ENCODE results near the gene ARHGAP15. TPM values are rescaled to one million over a fixed set of nuclear protein-coding genes. Genes with fewer than 3 reads are reported as not detected.

ARHGAP15 gene
- total RNA-seq, 1 donor from 2014 or later = 2.6 TPM

DNA sequence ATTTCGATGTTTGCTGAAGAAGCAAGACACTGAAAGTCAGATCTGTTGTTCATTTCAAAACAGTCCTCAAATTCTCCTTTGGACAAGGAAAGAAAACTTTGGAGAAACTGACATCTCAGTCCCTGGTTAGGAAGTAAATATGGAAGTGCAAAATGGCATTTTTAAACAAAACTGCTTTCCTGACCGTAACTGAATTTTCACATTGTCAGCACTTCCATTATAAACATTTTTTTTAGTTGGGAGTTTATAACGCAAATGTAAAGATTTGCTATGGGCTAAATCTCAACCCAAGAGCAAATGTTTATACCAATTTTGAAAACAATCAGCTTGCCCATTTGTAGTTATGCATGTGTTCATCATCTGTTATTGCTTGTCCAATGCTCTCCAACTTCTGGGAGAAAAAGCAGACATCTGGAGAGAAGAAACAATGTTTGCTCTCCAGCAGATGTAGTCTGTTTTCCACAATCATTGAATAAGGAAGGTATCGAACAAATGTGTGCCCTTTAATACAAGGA lies 520.1 kb downstream of the ARHGAP15 start:
- no peak for ATAC-seq

DNA sequence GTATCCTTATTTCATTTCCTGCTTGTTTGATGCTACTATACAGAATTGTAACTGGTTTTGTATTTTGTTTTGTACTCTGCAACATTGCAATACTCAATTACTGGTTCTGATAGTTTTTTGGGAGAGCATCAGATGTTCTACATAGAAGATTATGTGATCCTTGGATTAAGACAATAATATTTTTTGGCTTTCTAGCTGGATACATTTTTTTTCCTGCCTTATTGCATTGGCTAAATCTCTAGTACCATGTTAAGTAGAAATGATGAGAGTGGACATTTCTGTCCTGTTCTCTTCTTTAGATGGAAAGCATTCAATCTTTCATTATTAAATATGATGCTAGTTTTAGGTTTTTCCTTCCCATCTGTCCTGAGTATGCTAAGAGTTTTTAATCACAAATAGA lies 523.5 kb downstream of the ARHGAP15 start:
- ATAC-seq = no peak

DNA sequence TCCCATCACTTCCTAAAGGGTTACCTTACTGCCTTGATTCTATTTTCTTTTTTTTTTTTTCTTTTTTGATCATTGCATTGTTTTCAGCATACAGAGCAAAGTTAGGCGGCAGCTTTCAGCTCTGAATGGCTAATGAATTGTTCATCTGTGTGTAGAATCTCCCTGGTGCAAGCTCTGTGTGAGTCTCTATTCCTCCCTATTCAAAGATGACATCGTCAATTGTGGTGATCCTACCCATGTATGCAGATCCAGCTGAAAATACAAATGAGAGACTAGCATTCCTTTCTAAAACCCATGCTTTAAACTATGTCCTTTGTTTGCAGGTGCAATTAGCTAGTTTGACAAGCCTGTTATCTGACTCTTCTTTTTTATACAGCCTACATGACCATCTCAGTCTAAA lies 539.0 kb downstream of the ARHGAP15 start:
- no peak for ATAC-seq

DNA sequence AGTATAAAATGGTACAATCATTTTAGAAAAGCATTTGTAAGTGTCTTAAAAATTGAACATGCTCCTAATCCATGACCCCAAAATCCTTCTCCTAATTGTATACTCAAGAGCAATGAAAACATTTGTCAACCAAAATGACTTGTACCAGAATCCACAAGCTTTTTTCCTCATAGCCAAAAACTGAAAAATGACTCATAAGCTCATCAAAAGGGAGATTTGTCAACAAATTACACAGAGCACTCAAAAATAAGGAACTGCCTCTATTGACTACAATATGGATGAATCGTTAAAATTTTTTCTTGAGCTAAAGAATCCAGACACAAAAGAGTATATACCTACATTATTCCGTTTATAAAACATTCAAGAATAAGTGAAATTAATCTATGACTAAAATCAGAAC lies 544.8 kb downstream of the ARHGAP15 start:
- ATAC-seq = no peak

DNA sequence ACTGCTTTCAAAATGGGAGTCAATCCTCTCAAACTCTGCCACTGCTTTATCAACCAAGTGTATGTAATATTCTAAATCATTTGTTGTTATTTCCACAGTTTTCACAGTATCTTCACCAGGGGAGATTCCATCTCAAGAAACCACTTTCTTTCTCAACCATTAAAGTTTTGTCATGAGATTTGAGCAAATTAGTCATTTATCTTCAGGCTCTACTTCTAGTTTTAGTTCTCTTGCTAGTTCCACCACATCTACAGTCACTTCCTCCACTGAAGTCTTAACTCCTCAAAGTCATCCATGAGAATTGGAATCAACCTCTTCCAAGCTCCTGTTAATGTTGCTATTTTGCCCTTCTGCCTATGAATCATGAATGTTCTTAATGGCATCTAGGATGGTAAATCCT lies 545.8 kb downstream of the ARHGAP15 start:
- ATAC-seq = no peak

DNA sequence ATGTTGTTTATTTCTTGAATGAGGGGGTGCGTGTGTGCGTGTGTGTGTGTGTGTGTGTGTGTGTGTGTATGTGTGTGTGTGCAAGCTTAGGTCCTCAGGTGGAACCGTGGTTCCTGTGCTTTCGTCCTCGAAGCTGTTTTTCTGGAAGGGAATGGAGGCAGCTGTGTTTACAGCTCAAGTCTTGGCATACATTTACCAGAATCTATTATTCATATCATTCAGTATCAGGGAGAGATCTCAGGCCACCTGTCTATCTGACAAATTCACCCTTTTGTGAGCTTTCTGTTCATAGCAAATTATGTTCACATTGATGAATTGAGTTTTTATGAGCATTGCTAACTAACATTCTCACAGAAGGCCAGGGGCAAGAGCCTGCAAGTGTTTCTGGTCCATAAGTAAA lies 550.4 kb downstream of the ARHGAP15 start:
- no peak for ATAC-seq

DNA sequence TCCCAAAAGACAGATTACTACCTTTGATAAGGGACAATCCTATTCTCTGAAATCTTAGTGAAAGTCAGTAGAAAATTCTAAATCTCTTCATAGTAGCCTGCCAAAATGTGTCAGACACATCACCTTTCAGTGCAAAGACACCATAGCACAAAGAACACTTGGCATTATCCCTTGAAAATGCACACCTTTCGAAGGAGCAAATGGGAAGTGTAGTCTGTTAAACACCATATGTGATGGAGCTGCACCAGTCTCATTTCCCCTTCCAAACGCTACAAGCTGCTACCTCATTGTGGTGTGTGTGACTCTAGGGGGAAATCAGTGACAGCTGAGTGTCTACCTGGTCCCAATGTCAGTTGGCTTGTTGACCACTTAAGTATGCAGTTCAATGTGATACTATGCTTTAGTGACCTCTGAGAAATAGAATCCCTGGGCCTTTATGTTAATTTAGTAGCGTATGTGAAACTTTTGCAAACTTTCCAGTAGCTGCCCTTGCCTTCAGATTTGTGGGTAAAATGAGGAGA lies 551.7 kb downstream of the ARHGAP15 start:
- no peak for ATAC-seq

DNA sequence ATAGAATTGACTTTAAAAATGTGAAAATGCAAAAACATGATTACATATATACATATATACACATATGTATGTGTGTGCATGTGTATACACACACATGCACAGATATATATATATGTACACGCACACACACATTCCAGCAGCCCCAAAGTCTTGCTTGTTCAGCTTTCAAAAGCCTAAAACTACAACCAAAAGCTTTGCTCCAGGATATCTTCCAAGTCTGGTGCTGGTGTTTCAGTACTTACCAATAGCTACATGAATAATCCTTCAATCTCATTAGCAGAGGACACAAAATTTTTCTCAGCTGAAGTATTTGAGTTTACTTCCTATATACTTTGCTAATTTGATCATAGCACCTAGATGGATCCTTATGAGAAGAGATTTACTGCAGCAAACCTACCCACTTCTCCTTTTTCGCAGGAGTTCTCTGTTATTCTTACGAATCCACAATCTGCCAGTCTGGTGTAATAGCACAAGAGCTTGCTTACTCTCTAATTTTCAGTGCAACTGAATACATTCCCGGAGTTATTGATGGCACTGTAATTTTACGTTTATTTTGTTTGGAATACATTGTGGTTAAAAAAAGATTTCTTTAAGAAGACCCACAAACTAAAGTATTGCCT lies 553.3 kb downstream of the ARHGAP15 start:
- no peak for ATAC-seq

DNA sequence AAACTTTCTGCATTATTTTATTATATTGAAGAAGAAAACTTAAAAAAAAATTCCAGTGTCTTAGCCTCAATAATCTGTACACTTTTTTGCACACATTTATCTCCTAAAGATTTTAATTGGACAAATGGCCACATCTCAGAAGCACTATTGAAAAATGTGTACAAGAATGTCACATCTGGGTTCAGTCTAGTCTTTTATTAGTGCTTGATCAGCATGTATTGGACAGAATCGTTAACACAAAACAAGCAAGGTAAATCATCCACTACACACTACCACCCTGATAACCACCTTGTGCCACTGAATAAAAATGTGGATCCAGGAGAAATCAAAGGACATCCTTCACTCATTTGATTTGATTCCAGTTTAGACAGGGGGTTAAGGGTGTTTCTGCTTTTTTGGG lies 554.8 kb downstream of the ARHGAP15 start:
- no peak for ATAC-seq

DNA sequence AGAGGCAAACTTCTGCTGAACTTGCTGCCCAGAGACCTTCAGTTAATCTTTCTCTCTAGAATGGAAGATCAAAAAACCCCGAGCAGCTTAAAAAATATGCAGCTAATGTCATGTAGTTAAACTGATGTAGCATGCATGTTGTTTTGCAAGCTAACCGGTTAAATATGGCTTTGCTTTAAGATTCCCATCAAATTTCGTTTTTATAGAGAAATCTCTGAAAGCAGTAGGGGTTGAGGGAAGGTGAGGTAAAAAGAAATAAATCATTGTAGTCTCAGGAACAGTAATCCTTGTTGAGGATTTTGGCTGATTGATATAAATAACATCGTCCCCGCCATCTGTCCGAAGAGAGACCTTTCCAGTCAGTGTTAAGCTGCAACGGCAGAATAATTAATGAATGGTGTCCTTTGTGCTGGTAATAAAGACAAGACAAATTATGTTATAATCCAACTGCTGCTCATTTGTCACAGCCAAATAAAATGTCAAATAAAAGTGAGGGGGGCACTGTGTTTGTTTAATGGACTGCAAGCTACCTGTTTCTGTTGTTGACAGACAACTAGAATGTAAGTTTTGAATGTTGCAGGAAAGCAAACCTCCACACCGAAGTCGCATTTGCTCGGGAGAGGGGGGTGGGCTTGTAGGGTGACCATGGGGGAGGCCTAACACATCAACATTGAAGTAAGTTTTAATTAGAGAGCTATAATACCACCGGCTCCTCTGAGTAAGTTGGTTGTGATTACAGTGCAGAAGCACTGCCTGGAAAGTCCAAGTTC lies 555.5 kb downstream of the ARHGAP15 start:
- no peak for ATAC-seq

DNA sequence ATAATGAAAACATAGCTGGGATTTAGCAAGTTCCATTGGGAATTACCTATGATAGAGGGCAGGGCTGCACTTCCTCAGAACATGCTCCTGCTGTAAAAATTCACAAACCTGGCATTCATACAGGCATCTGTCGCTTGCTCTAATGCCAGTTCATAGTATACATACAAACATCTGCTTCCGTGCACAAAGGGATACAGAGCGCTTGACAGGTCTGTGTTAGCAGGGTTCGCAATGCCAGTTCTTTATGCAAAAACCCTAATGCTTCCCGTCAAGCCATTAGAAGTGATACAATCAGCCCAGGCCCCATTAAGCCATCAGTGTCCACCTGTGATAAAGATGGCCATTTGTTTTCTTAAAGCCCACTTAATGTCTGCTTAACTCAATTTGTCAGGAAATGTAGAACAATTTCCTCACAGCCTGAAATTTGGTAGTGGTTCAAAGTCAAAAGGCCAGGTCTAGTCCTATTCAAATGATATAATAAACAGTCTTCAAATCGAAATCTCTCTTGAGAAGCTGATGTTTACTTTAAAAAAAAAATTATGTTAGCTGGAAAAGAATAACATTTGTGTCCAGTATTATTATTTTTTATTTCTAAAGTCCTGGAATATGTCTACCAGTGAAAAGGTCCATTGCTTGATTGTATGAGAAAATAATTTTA lies 556.3 kb downstream of the ARHGAP15 start:
- no peak for ATAC-seq

DNA sequence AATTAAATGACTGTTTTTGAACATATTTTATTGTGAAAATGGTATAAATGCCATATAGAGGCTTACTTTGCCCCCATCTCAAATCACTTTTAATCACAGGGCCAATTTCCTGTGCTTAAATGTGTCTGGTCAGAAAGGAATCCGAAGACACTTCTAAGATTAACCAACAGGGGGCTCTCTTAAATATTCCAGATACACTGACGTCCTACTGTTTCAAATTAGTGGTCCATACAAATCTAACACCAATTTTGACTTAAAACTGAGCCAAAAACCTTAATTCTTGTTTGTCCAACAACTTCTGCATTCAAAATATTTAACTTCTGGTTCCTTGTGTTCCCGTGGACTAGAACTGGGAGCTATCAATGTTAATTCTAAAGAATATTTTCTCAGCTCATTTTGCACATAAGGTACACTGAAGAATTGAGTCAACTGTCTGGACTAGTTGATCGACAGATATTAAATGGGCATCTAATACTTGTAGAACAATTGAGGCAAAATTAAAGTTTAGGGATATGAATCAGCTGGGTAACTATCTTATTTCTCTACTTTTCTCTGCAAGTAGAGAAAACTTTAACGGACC lies 557.5 kb downstream of the ARHGAP15 start:
- no peak for ATAC-seq

DNA sequence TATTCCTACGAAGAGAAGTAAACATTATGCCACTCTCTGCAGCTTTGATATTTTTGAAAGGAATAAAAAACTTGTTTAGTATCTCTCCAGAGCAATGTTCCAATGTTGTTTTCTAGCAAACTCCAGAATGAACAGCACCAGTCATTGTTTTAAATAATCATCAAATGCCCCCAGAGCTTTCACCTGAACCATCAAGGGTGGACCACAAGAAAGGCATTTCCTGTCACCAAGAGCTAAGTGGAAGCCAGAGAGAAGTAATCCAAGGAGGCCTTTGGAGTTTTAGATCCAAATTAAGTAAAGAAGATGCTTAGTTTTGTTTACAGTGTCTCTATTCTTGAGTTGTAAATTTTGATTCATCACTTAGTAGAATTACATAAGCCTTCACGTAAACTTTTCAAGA lies 559.0 kb downstream of the ARHGAP15 start:
- no peak for ATAC-seq

DNA sequence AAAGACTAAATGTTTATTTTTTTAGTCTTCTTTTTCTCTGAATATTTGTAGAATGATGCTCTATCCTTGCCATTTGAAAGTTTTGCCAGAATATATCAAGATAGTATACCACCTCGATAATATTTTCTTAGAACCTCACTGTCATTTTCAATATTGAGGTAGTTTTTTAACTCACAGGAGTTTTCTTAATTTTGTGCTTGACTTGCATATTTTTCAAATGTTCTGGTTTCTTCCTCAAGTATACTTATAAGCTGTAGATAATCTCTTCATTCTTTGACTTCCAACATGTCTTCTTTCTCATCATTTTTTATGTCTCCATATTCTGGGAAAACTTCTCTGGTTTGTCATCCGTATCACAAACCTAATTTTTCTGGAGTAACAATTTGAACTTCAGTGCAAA lies 559.6 kb downstream of the ARHGAP15 start:
- no peak for ATAC-seq

DNA sequence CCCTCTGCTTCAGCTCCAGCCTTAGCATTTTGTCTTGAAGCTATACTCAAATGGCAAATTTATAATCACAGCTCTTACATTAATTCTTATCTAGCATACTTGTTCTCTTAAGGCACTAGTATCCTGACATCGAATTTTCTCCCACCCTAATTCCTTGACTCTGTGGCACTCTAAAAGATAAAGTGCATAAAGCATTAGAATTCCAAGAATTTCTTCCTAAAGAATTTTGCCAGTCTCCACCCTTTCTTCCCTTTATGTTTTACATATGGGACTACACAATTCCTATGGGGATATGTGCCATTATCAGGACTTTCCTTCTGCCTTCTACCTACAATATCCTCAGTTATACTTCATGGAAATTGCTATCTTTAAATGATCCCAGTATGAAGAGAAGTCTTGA lies 560.3 kb downstream of the ARHGAP15 start:
- no peak for ATAC-seq

DNA sequence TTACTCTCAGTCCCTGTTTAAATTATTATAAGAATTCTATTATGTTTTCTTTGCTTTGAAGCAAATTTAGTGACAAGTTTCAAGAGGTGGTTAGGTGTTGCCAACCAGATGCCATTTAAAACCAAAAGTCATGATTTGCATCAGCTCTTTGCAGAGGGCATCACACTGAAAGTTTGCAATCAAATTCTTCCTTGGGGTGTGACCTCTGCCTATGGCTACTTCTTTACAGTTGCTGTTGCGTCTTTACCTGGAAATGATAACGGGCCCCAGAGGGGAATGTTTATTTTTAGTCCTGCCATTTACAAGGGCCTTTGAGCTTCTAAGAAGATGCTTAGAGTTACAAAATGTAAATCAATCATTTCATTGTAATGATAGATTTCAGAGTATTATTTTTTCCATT lies 561.0 kb downstream of the ARHGAP15 start:
- no peak for ATAC-seq

DNA sequence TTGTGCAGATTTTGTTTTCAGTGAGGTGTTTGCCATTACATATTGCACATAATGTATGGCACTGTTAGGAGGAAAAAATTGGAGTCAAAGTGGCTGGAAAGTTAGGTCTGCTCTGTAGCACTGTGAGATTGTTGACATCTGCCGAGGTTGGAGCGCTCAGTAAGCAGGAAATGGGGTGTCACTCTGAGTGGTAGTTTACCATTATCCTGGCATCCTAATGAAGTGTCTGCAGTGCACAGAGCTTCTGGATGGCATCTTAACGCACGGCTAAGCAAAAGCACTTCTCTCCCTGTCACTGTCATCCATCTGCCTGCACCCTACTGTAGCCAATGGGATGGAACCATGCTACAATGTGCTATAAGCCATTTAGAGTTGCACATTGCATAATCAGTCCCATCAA lies 561.9 kb downstream of the ARHGAP15 start:
- no peak for ATAC-seq

DNA sequence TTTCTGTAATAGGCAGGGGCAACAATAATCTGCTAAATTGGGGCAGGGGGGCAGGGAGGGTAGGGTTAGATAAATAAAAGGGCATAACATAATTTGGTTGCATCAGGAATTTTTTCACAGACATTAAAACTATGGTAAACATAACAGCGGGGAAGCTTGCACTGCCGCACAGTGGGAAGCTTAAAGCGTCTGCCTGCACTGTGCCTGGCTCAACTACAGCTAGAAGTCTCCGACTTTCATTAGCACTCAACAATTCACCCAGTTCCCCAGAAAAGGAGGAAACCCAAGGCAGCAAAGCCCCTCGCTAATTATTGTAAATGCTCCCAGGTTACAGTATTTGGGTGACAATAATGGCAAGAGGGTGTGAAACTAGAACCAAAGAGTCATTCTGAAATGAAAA lies 562.9 kb downstream of the ARHGAP15 start:
- ATAC-seq = no peak

DNA sequence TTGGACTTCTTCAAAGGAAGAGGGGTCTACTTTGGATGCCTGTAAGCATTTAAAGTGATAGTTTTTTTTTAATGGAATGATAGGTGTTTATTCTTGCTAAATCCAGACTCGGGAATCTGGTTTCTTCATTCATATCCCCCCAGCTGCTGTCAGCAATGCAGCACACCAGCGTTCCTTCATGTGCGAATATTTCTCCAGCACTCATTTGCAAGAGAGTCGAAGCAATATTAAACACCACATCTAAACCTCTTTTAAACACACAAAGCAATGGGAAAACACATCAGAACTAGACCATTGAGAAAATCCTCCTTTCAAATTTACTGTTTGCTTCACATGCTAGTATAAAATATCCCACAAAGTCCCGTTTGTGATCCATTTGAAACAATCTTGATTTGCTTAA lies 563.7 kb downstream of the ARHGAP15 start:
- no peak for ATAC-seq

DNA sequence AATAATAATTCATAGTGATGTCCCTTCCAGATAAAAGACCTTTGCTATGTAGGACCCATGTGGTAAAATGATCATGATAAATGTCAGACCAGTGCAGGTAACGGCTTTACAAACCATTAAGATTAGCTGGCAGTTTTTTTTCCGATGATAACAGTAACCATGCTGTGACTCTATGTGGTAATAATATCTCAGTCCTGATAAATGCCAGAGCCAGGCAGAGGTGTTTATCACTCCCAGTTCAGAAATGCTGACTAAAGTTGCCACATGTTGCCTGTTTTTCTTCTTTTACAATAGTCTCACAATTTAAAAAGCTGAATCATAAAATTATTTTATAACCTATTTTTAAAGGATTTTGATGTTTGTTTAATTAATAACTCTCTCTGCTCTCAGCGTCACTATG lies 565.1 kb downstream of the ARHGAP15 start:
- no peak for ATAC-seq

DNA sequence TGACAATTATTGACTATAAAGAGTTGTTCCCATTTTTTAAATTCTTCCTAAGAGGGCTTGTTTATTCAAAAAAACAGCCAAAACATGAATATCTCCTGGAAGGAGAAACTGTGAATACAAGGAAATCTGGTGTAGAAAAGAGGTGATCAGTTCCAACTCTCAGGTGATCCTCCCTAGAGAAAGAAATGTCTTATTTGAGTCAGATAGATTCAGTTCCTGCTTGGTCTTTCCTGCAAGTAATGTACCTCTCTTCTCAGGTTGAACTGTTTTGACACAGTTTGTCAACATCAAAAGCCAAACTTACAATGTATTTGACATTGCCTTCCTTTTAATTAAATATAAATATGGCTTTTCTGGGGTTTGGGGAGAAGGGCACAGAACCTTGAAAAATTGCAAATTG lies 567.4 kb downstream of the ARHGAP15 start:
- no peak for ATAC-seq

DNA sequence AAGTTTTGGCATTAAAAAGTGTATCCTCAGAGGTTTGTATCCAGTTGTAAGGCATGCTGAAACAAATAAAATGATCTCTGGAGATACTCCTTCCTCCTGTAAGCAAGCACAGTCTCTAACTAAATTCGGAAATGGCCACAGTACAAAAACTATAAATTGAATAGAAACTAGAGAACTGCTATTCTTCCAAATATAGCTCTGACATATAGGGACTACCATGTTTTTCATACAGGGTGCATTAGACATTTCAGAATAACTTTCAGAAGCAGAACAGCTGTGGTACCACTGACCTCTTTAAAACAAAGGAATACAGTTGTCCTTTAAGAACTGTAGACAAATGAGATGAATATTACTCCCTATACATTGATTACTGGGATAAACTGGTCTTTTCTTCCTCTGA lies 568.5 kb downstream of the ARHGAP15 start:
- no peak for ATAC-seq

DNA sequence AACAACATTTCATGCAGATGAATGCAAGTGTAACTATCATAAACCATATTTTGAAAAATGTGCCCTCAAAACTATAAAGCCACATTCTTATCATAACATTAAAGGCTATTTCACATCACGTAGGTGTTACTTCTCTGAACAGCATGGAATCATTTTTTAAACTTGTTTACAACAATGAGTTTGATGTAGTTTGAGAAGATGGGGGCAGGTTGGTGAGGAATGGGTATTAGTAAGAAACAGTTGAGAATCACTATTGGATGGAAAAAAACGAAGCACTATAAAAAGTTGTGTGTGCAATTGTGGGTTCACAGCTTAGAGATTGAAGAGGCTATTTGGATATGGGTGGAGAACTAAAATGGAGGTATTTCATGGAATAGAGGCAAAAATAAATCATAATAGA lies 569.1 kb downstream of the ARHGAP15 start:
- ATAC-seq = no peak
